Astrocyte of the hippocampus (primary cell): ENCODE results near the gene EHD1.

Source experiments
- DNase-seq: peaks from one replicate; pipeline ENCODE4 v3.0.0; 2011; ENCODE audit warnings: low read depth, low spot score

EHD1 gene

GRCh38 chr11:64909653-64910343 is 31.4 kb upstream of the EHD1 start:
- DNase-seq = no peak

DNA sequence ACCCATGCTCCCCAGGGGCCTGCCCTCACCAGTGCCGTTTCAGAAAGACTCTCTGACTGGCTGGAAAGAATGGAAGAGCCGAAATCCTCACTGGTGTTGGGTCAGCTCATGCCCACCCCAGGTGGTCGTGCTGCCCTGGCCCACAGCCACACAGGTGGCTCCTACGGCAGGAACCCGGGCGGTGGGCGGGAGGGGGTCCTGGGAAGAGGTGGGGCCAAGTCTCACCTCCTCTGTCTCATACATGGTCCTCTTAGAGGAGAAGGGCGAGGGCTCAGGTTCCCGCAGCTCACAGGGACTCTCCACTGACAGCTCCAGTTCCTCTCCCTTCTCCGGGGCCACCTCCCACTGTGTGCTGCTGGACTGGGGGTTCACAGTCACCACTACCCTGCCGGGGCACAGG is 30.3 kb upstream of the EHD1 start:
- no peak for DNase-seq

DNA sequence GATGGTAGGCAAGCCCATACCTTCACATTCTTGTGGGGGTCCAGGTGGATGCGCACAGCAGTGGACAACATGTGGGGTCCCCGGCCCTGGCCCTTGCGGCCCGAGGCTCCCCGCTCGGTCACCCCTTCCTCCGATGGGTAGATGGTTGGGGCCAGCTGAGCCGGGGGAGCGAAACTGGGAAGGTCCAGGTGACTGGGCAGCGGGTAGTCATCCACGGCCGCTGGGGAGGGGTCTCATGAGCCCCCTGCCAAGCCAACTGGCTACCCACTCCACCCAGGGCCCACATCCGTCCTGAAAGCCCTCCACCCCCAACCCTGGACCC is 27.9 kb upstream of the EHD1 start:
- no peak for DNase-seq

GRCh38 chr11:64905516-64906313 is 27.3 kb upstream of the EHD1 start:
- no peak for DNase-seq

GRCh38 chr11:64903291-64903833 is 24.9 kb upstream of the EHD1 start:
- DNase-seq = no peak

DNA sequence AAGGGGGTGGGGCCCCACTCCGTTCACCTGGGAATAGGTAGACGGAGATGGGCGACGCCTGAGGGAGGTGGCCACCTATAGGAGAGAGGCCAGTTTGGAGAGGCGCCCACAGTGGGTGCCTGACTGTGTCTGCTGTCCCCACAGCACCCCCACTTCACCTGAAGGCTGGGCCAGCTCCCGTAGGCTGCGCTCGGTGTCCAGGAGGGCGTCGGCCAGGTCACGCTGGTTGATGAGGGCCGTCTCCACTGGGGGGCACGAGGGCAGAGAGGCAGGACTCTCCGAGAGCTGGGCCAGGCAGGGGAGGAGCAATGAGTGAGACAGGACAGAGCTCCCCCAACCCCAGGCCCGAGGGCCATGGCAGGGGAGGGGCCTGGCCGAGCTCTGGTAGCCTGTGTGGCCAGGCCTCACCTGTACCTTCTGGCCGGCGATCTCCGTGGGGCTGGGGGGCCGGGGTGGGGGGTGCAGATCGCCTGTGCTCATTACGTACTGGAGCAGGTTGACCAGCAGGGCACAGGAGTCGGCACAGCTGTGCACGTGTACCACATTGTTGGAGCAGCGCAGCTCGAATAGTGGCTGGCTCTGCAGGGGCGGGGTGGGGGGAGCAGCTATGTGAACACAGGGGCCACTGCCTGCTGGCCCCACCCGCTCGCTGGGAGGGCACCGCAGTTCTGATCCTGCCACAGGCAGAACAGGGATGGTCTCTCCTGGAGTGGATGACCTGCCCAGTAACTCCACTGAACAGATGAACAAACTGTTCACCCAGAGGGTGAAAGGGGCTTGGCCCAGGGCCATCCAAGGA is 23.9 kb upstream of the EHD1 start:
- DNase-seq = no peak

DNA sequence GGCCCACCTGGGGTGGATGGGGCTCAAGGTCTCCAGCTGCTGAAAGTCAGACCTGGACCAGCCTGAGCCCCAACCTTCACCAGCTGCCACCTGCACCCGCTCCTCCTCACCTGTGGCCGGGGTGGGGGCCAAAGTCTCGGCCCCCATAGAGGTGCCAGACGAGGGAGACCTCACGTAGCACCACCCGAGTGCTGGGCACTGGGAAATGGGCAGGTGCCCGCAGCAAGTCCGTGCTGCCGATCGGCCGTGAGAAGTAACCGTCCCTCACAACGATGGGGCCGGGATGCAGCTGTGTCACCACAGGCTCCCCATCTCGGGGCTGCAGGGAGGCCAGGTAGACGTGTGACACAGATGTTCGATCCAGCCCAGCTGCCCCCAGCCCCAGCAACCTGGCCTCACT is 22.4 kb upstream of the EHD1 start:
- DNase-seq = no peak

GRCh38 chr11:64900263-64900678 is 21.9 kb upstream of the EHD1 start:
- peak; percentile 32 for DNase-seq

DNA sequence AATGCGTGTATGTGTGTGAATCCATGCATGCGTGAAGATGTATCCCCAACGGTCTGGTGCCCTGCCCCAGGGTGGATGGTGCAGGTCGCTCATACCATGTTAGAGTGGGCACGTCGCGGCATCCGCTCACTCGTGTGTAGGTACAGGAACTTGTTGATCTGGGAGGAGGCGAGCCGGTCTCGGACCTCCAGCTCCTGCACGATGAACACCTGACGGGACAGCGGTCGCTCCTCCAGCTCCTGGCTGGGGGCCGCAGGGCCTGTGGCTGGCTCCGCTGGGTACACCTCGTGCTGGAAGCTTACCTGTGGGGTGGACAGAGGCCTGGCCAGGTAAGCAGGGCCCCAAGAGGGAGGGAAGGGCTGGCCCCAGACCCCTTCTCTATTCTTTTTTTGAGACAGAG is 20.1 kb upstream of the EHD1 start:
- DNase-seq = no peak

DNA sequence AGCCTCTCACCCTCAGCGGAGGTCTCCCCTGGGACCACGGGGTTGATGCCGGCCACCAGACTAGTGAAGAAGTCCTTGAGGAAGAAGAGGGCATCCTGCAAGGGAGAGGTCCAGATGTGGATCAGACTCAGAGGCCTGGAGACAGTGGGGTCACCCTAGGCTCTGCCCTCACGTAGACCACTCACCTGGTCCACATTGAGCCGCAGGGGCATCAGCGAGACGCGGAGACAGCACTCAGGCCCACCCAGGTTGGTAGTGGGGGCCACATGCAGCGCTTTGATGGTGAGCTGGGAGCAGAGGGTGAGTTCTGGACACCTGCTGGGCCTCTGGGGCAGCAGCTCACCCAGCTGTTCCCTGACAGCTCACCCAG is 19.6 kb upstream of the EHD1 start:
- DNase-seq = no peak

DNA sequence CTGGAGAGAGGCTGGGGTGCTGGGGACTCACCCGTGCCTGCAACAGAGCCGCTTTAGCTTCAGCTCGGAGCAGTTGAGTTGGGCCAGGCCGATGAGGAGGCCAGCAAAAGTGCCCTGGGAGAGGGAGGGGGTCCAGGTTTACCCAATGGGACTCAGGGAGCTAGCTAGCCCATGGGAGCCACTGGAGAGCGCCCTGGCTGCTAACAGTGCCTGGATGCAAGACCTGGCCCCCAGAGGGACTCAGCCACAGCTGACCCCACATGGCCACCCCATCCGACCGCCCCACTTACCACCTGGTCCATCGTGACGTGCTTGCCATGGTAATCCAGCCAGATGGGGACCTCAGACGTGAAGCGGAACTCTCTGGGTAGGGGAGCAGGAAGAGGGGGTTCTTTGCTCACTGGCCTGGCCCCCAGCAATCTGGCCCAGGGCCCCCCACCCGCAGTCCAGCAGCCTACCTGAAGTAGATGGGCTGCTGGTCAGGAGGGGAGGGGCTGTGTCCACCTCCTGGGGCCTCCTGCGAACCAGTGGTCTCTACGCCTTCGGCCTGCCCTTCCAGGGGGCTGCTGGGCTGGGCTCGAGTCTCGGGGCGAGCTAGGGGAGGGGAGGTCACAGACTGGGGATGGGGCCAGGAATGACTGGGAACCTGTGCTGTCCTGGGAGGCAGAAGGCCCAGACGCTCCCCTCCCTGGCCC is 19.1 kb upstream of the EHD1 start:
- DNase-seq = no peak

DNA sequence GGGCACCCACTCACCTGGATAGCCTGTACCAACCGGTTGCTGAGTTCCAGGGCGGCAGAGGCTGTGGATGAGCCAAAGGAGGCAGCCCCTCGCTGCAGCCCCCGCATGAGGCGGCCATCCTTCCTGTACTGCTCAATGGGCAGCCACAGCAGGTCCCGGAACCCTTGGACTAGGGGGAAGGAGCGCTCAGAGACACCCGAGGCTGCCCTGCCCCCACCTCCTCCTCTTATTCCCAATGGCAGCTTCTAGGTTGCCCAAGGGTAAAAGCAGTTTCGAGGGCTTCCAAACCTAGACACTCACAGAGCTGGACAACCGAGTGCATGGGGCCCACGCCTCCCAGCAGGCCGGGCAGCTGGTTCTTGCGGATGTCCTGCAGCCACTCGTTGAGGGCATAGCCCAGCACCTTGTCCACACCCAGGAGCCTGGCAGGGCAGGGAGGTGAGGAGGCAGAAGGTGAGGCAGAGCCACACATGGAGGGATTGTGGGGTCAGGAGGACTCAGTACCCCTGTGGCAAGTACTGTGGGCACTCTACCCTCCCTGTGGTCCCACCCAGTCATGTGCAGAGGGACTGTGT is 18.1 kb upstream of the EHD1 start:
- no peak for DNase-seq

DNA sequence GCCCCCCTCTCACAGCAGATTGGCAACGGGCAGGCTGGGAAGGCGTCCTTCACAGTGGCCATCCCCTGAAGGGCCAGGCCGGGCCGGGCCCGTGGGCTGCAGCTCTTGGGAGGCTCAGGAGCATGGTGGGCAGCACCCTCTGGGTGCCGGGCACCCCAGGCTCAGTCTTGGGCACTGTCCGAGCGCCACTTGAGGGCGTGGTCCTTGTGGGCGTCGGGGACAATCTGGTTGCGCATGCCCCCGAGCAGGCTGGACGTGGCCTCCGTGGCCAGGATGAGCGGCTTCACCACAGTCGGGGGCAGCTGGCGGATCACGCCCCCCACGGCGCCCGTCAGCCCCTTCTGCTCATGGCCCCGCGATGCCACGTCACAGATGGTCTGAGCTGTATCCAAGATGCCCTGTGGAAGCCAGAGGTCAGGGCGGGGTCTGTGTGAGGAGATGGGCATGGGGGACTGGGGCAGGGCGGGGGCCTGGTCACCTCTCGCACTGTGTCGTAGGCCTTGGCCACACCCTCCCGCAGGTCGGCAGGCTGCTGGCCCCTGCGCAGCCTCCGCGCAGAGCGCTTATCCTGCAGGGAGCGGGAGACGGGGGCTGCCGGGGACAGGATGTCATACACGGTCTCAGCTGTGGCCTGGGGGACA is 16.5 kb upstream of the EHD1 start:
- no peak for DNase-seq

DNA sequence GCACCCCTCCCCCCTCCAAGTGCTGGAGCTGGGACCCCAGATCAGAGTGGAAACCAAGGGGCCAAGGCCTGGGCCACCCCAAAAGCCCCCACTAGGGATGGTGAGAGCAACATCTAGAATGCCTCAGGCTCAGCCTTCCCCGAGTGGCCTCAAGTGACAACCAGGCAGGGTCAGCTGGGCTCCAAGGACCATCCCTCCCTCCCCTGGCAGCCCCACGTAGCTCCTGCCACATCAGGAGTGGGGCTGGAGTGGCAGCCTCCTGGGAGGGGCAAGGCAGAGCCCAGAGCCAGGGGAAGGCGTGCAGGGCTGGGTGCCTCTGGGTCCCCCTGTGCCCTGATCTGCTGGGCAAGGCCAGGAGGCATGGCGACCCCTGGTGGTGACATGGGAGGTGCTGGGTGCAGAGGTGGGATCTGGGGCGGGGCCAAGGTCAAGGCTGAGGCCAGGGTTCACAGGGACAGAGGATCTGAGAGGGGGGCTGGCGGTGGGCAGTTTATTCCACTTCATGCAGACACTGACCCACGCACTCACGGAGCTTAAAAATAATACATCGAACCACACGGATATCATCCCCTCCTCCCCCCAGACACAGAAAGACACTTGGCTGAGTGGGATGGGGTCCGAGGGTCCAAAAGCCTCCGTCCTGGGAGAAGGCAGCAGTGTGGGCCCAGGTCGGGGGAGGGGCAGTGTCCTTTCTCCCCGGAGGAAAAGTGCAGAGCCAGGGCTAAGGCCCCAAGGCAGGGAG is 15.8 kb upstream of the EHD1 start:
- peak; percentile 84 for DNase-seq

DNA sequence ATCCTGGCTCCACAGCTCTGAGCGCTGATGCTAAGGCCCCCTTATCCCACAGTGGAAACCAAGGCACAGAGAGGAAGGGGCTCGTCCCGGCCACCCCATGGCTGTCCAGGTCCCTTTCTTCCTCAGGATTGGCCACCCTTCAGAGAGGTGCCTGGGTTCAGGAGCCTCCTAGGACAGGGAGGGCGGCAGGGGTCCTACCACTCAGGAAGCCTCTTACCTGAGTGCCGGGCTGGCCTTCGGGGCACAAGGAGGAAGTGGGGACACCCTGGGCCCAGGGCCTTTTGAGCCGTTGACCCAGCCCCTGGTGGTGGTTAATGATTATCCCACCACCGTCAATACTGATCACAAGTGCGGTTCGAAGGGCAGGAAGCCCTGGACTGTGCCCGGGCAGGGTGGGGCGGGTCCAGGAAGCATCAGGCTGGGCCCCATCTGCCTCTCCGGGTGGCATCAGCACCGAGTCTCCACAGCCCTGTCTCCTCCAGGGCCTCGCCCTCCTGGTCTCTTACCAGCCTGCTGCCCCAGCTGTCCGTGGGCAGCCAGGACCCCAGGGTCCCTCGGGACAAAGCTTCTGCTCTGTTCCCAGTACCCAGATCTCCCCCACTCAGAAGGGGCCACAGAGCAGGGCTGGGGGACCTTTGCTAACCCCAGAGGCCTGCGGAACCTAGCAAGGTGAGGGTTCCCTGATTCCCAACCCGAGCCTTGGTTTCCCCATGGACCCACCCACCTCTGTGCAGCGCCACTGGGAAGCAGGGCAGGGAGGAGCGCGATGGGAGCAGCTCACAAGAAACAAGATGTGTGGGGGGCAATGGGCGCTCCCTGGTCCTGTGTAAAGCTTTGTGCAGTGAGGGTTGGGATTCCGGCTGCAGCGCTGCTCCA is 15.0 kb upstream of the EHD1 start:
- DNase-seq = no peak

DNA sequence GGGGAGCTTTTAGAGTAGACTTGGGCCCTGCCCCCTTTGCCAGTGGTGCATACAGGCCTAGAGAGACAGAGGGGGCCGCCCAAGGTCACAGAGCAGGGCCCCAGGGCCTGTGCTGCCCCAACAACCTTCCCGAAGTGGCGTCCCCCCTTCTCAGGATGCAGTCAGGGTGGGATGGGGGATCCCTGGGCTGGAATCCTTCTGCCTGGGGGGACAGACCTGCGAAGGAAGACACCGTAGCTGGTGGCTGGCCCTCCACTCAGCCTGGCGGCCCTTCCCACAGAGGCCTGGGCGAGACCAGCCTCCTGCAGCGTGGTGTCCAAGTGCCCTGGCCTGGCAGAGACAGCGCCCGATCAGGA is 14.4 kb upstream of the EHD1 start:
- no peak for DNase-seq

- no peak for DNase-seq
These were observed 14.0 kb upstream of the EHD1 start for GRCh38 chr11:64892411-64892831.

DNA sequence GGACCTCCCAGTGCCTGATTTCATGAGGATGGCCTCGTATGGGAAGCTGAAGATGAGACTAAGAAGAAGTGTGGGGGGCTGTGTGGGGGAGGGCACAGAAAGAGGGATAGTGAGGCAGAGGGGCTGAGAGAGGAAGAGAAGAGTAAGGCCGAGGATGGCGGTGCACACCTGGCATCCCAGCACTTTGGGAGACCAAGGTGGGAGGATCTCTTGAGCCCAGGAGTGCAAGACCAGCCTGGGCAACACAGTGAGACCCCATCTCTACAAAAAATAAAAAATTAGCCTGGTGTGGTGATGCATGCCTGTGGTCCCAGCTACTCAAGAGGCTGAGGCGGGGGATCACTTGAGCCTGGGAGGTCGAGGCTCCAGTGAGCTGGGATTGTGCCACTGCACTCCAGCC is 13.5 kb upstream of the EHD1 start:
- no peak for DNase-seq

DNA sequence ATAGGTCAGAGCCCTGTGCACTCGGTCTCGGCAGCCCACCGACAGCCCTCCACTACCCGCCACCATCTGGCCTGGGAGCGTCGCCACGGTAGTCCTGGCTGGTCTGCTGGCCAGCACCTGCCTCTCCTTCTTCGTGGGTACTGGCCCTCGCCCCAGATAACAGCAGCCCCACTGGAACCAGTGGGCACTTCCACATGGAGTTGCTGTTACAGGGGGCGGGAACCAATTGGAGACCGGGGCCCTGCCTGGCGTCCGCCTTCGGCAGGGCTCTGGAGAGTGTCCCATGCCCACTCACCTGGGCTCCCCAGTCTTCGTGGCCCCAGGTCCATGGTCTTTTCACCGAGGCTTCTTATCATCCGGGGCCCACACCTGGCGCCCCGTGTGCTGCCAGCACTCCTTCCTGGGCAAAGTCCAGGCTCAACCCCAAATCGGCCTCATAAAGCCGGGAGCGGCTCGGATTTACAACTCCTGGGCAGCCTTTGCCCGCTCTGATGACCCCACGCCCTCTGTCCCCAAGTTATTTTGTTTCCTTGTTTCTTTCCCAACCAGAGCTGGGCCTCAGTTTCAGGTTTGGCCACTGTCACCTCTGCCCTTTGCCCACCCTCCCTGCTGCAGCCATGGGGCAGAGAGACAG is 12.9 kb upstream of the EHD1 start:
- DNase-seq = no peak
